PC-3 (cell line): ENCODE data around the gene CHSY3. TPM values are rescaled to one million over a fixed set of nuclear protein-coding genes. Genes with fewer than 3 reads are reported as not detected.

Source experiments
- ATAC-seq: fragments of 200-7000 bp; cut with Tn5 transposase; 2 replicates; pipeline ENCODE4 v1.9.1; 2020; ENCODE audit warnings: mild to moderate bottlenecking, moderate library complexity
- BruUV-seq: library from RNA; stranded (reverse); fragments of 400-500 nt; replicated peaks from 2 replicates; lab custom pipeline; 2021; lab: Mats Ljungman, UMichigan
- CTCF ChIA-PET: fragments of 300-600 bp; sonication (Branson Sonifier 250); formaldehyde crosslinking; loops from one replicate; lab custom pipeline; 2022; ENCODE audit warnings: antibody characterized with exemption; lab: Charles Lee
- POLR2A ChIA-PET: fragments of 300-600 bp; sonication (Branson Sonifier 250); formaldehyde crosslinking; loops from one replicate; lab custom pipeline; 2022; ENCODE audit warnings: antibody characterized with exemption; ENCODE audit not compliant: unreplicated experiment; lab: Charles Lee
- DNase-seq: peaks from one replicate; pipeline ENCODE4 v3.0.0-alpha.2; 2015
- H2AFZ ChIP-seq: fragments of 300-600 bp; sonication (generic); 2 replicates; pipeline ENCODE4 v1.6.0; 2016; ENCODE audit warnings: antibody characterized with exemption, low read length
- H3F3A ChIP-seq: fragments of 300-600 bp; sonication (generic); one replicate; pipeline ENCODE4 v1.6.0; 2017; ENCODE audit warnings: antibody characterized with exemption, low read length, control low read depth, mild to moderate bottlenecking; ENCODE audit not compliant: unreplicated experiment
- H3K27ac ChIP-seq: fragments of 300-600 bp; sonication (generic); 2 replicates; pipeline ENCODE4 v1.5.1; 2016; ENCODE audit warnings: mild to moderate bottlenecking, low read length
- H3K27me3 ChIP-seq: fragments of 300-600 bp; sonication (generic); 2 replicates; pipeline ENCODE4 v1.6.1; 2016; ENCODE audit warnings: low read length, mixed read lengths
- H3K36me3 ChIP-seq: fragments of 300-600 bp; sonication (generic); 2 replicates; pipeline ENCODE4 v1.6.1; 2016; ENCODE audit warnings: low read depth, mixed run types, low read length, mixed read lengths
- H3K4me1 ChIP-seq: fragments of 300-600 bp; sonication (generic); 2 replicates; pipeline ENCODE4 v1.5.1; 2016; ENCODE audit warnings: low read length; ENCODE audit not compliant: insufficient read depth
- H3K4me2 ChIP-seq: fragments of 300-600 bp; sonication (generic); 2 replicates; pipeline ENCODE4 v1.6.0; 2016; ENCODE audit warnings: low read length
- H3K4me3 ChIP-seq: fragments of 300-600 bp; sonication (generic); 2 replicates; pipeline ENCODE4 v1.5.1; 2016; ENCODE audit warnings: mild to moderate bottlenecking, low read length, mixed read lengths
- H3K79me2 ChIP-seq: fragments of 300-600 bp; sonication (generic); 2 replicates; pipeline ENCODE4 v1.6.1; 2017; ENCODE audit warnings: low read length, mixed read lengths
- H3K9ac ChIP-seq: fragments of 300-600 bp; sonication (generic); 2 replicates; pipeline ENCODE4 v1.6.0; 2016; ENCODE audit warnings: mild to moderate bottlenecking, low read length
- H3K9me2 ChIP-seq: fragments of 300-600 bp; sonication (generic); replicated peaks from 2 replicates; pipeline ENCODE4 v1.6.1; 2016; ENCODE audit warnings: mixed run types, low read length, mixed read lengths
- H3K9me3 ChIP-seq: fragments of 300-600 bp; sonication (generic); 2 replicates; pipeline ENCODE4 v1.6.1; 2016; ENCODE audit warnings: low read length, mixed read lengths
- H4K20me1 ChIP-seq: fragments of 300-600 bp; sonication (generic); 2 replicates; pipeline ENCODE4 v1.6.1; 2016; ENCODE audit warnings: low read length, mixed read lengths
- CTCF ChIP-seq: fragments of 300-600 bp; sonication (generic); conservative IDR thresholded peaks from 2 replicates; pipeline ENCODE4 v1.5.1; 2017; ENCODE audit warnings: antibody characterized with exemption, low read depth, mild to moderate bottlenecking, low read length
- EZH2 ChIP-seq: fragments of 300-600 bp; sonication (generic); IDR thresholded peaks from one replicate; pipeline ENCODE4 v1.6.1; 2017; ENCODE audit warnings: antibody characterized with exemption, mild to moderate bottlenecking, low read length; ENCODE audit not compliant: unreplicated experiment
- EZH2phosphoT487 ChIP-seq: fragments of 300-600 bp; sonication (generic); IDR thresholded peaks from 2 replicates; pipeline ENCODE4 v1.6.1; 2018; ENCODE audit warnings: mild to moderate bottlenecking, antibody characterized with exemption, low read length, borderline replicate concordance
- intact Hi-C: fragments of 100-400 bp; cut with micrococcal nuclease; formaldehyde crosslinking; loops from 2 replicates; pipeline ENCODE4 v1.9.0; 2023
- total RNA-seq: library from RNA; depleted of rRNA; stranded (reverse); fragments of >200 nt; gene quantifications from 2 replicates; pipeline ENCODE4 v1.2.3, GENCODE V29; 2014

Gene CHSY3
- total RNA-seq, 1 experiment from 2014 or later = 1.7 TPM

- no peak for DNase-seq
- H3K27ac ChIP-seq = no peak overlapping the region
- H3K4me2 ChIP-seq = no peak overlapping the region
- no peak for ATAC-seq
- no peak for TF ChIP-seq EZH2phosphoT487
- no peak for TF ChIP-seq CTCF
- TF ChIP-seq EZH2 = no peak
- H3K4me1 ChIP-seq = peaks cover 4% of the 10 kb centered on the region; the same call in 1 of the 2 replicates
- POLR2A ChIA-PET = no interaction called here
- no peaks in the 10 kb centered on the region for H3K36me3 ChIP-seq
- H4K20me1 ChIP-seq = no peaks in the 10 kb centered on the region
- H3K27me3 ChIP-seq = no peaks in the 10 kb centered on the region
- H3F3A ChIP-seq = no peaks in the 10 kb centered on the region
- no TSS peak for BruUV-seq
- no peak overlapping the region for H3K4me3 ChIP-seq
- H2AFZ ChIP-seq = no peak overlapping the region
- no peaks in the 10 kb centered on the region for H3K9me3 ChIP-seq
- no peaks in the 10 kb centered on the region for H3K9me2 ChIP-seq
- intact Hi-C loops = loop anchor here (10.0 kb wide), 1 partner anchor 100 kb away; no protein-coding TSS in a partner anchor
- H3K9ac ChIP-seq = no peak overlapping the region
- no peaks in the 10 kb centered on the region for H3K79me2 ChIP-seq
- CTCF ChIA-PET = no interaction called here
Measured at GRCh38 chr5:130064484-130064883, 160.2 kb downstream of the CHSY3 start.

DNA sequence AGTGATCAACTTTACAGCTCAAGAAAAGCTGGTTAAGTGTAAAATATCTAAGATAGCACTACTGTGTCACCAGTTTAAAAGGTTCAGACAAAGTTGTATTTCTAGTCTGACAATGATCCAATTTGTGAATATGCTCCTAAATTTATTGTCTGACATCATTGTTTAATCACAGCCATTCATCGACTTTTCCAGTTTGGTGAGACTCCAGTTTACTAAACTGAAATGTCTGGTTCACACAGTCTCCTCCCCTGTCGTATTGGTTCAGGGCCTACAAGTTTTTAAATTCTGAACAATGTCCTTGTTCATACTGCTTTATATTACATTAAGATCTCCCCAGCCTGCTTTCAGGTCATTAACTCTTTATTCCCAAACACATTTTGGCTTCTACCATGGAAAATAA is 161.4 kb downstream of the CHSY3 start:
- BruUV-seq = no TSS peak
- Histone ChIP-seq H3K4me1 (peaks cover 4% of the 10 kb centered on the region; the same call in 1 of the 2 replicates), H3K9me3 (no peaks in the 10 kb centered on the region), H3K36me3 (no peaks in the 10 kb centered on the region), H3K9ac (no peak overlapping the region), H3K4me3 (no peak overlapping the region), H3K79me2 (no peaks in the 10 kb centered on the region), H2AFZ (no peak overlapping the region), H3K9me2 (no peaks in the 10 kb centered on the region), H3K4me2 (no peak overlapping the region), H3K27ac (no peak overlapping the region), H3F3A (no peaks in the 10 kb centered on the region), H3K27me3 (no peaks in the 10 kb centered on the region), H4K20me1 (no peaks in the 10 kb centered on the region)
- ChIA-PET CTCF (no interaction called here), POLR2A (no interaction called here)
- TF ChIP-seq EZH2phosphoT487 = no peak
- TF ChIP-seq CTCF = no peak
- no peak for TF ChIP-seq EZH2
- ATAC-seq (no peak; the same call in 1 of the 2 replicates), DNase-seq (peak; percentile 29)
- intact Hi-C loops = loop anchor here (5.0 to 10.0 kb wide), 2 partner anchors 101 to 158 kb away; no protein-coding TSS in a partner anchor

DNA sequence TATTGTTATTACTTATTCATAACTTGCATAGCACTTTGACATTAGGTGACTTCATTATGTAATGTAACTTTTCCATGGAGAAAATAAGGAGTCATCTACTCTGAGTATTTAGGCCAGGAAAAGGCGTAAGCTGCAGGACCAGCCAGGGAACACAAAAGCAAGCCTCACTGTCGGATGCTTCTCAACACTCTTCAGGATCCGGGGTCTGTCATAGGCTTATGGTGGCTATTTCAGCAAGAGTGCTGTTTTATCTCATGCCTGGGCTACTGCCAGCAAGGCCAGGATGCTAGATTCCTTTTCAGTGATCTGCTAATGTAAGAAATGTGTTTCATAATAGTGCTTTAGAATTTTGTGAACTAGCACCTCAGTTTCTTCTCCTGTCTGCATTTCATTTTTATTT is 162.4 kb downstream of the CHSY3 start:
- CTCF ChIA-PET = no interaction called here
- Histone ChIP-seq H3K9ac (no peak overlapping the region), H2AFZ (no peak overlapping the region), H3K9me3 (no peaks in the 10 kb centered on the region), H3K9me2 (no peaks in the 10 kb centered on the region), H4K20me1 (no peaks in the 10 kb centered on the region), H3K27ac (no peak overlapping the region), H3K4me1 (peaks cover 4% of the 10 kb centered on the region; the same call in 1 of the 2 replicates), H3K4me3 (no peak overlapping the region), H3K4me2 (no peak overlapping the region), H3K36me3 (no peaks in the 10 kb centered on the region), H3K27me3 (no peaks in the 10 kb centered on the region), H3K79me2 (no peaks in the 10 kb centered on the region), H3F3A (no peaks in the 10 kb centered on the region)
- TF ChIP-seq CTCF (no peak), EZH2 (no peak), EZH2phosphoT487 (no peak)
- no TSS peak for BruUV-seq
- no peak for DNase-seq
- ATAC-seq = no peak
- intact Hi-C loops = loop anchor here (5.0 to 10.0 kb wide), 2 partner anchors 102 to 159 kb away; no protein-coding TSS in a partner anchor
- POLR2A ChIA-PET = no interaction called here
